Stimulated activated CD4-positive, alpha-beta T cell treated with anti-CD3 and anti-CD28 coated beads, Interleukin-12 subunit alpha, Interleukin-12 subunit beta, amount 100 ng/mL, for 24 hours (primary cell): Measurements from ENCODE around the gene IDS.
"Not testable (repeated sequence)": the region's sequence is repeated elsewhere in the genome, so short reads cannot be mapped to it uniquely, and the experiment has no call there.

Source experiments
- DNase-seq, 2 experiments: peaks; one replicate each; pipeline ENCODE4 v3.0.0-alpha.2; 2020; ENCODE audit warnings: low read depth in 2 of 2

The IDS gene

GRCh38 chrX:149526318-149527033, 21.4 kb upstream of the IDS start:
- DNase-seq = not testable (repeated sequence)

- not testable (repeated sequence) for DNase-seq
These were observed 20.8 kb upstream of the IDS start for GRCh38 chrX:149525903-149526302.

GRCh38 chrX:149525389-149525788, 20.3 kb upstream of the IDS start:
- DNase-seq = peak in 1 of 2 experiments; percentile 33

GRCh38 chrX:149522916-149523315, 17.8 kb upstream of the IDS start:
- no peak for DNase-seq

- no peak for DNase-seq
These were observed 16.3 kb upstream of the IDS start for GRCh38 chrX:149521438-149521837.

GRCh38 chrX:149520636-149521277, 15.7 kb upstream of the IDS start:
- not testable (repeated sequence) for DNase-seq

GRCh38 chrX:149518236-149518635, 13.1 kb upstream of the IDS start:
- DNase-seq = no peak

GRCh38 chrX:149517308-149517707, 12.2 kb upstream of the IDS start:
- no peak for DNase-seq

GRCh38 chrX:149516604-149517003, 11.5 kb upstream of the IDS start:
- no peak for DNase-seq

- no peak for DNase-seq
These were observed 11.0 kb upstream of the IDS start for GRCh38 chrX:149515954-149516602.

- no peak for DNase-seq
These were observed 8.8 kb upstream of the IDS start for GRCh38 chrX:149513825-149514428.

- no peak for DNase-seq
These were observed 7.2 kb upstream of the IDS start for GRCh38 chrX:149512225-149512885.

GRCh38 chrX:149511081-149511480, 6.0 kb upstream of the IDS start:
- DNase-seq = no peak

- DNase-seq = no peak
These were observed 5.3 kb upstream of the IDS start for GRCh38 chrX:149510386-149510785.

GRCh38 chrX:149508467-149508866, 3.4 kb upstream of the IDS start:
- no peak for DNase-seq

GRCh38 chrX:149506349-149506748, 1.2 kb upstream of the IDS start:
- DNase-seq = no peak

- no peak for DNase-seq
These were observed 565 bp upstream of the IDS start for GRCh38 chrX:149505671-149506070.

- peak in 1 of 2 experiments; percentile 31 for DNase-seq
These were observed 736 bp downstream of the IDS start for GRCh38 chrX:149504226-149504914.

GRCh38 chrX:149503446-149503845, 1.7 kb downstream of the IDS start:
- peak in 1 of 2 experiments; percentile 35 for DNase-seq

GRCh38 chrX:149502923-149503322, 2.2 kb downstream of the IDS start:
- DNase-seq = not testable (repeated sequence)

- DNase-seq = no peak
These were observed 5.3 kb downstream of the IDS start for GRCh38 chrX:149499766-149500165.
